HepG2 (cell line): ENCODE results near the gene MMP24OS. TPM values are rescaled to one million over a fixed set of nuclear protein-coding genes. Genes with fewer than 3 reads are reported as not detected.

Experiments used
- ATF4 ChIP-seq, 2 experiments: fragments of 450-650 bp in 1 of 2; sonication (generic) in 1 of 2; formaldehyde crosslinking; IDR thresholded peaks; 2 replicates each; pipeline versions ENCODE4 v1.5.0 to v1.8.0; 2020 to 2022; ENCODE audit warnings: mild to moderate bottlenecking in 1 of 2, missing genetic modification reagents in 1 of 2
- BCL6 ChIP-seq: IDR thresholded peaks from 2 replicates; pipeline ENCODE4 v1.6.1; 2016; ENCODE audit warnings: missing genetic modification reagents, missing compliant biosample characterization
- CAMTA2 ChIP-seq: sonication (generic); formaldehyde crosslinking; IDR thresholded peaks from 2 replicates; pipeline ENCODE4 v1.4.0; 2020; ENCODE audit warnings: mild to moderate bottlenecking, missing genetic modification reagents, borderline replicate concordance
- ELF4 ChIP-seq: sonication (generic); formaldehyde crosslinking; IDR thresholded peaks from 2 replicates; pipeline ENCODE4 v1.5.0; 2020; ENCODE audit warnings: missing genetic modification reagents, mild to moderate bottlenecking, moderate library complexity, borderline replicate concordance
- GRHL1 ChIP-seq: sonication (generic); formaldehyde crosslinking; conservative IDR thresholded peaks from 2 replicates; pipeline ENCODE4 v1.8.0; 2022; ENCODE audit warnings: missing genetic modification reagents
- IRX3 ChIP-seq: sonication (generic); formaldehyde crosslinking; IDR thresholded peaks from 2 replicates; pipeline ENCODE4 v1.8.1; 2023; ENCODE audit warnings: mild to moderate bottlenecking, low read depth, missing genetic modification reagents, borderline replicate concordance
- KLF11 ChIP-seq: IDR thresholded peaks from 2 replicates; pipeline ENCODE4 v1.6.1; 2016; ENCODE audit warnings: missing compliant biosample characterization
- MED8 ChIP-seq: sonication (generic); formaldehyde crosslinking; IDR thresholded peaks from 2 replicates; pipeline ENCODE4 v1.8.1; 2023; ENCODE audit warnings: mild to moderate bottlenecking, missing genetic modification reagents; ENCODE audit not compliant: insufficient replicate concordance
- NFYC ChIP-seq: IDR thresholded peaks from 2 replicates; pipeline ENCODE4 v1.6.1; 2016; ENCODE audit warnings: missing genetic modification reagents, missing compliant biosample characterization
- NR3C1 ChIP-seq: sonication (generic); formaldehyde crosslinking; IDR thresholded peaks from 2 replicates; pipeline ENCODE4 v1.4.0; 2020; ENCODE audit warnings: missing genetic modification reagents
- PCBP2 ChIP-seq: fragments of 200-400 bp; formaldehyde crosslinking; optimal IDR thresholded peaks from 2 replicates; pipeline ENCODE3; 2018; ENCODE audit warnings: low read length, low read depth; ENCODE audit not compliant: poor library complexity, severe bottlenecking
- PHF8 ChIP-seq: sonication (generic); formaldehyde crosslinking; IDR thresholded peaks from 2 replicates; pipeline ENCODE4 v1.5.0; 2020; ENCODE audit warnings: missing genetic modification reagents
- RORA ChIP-seq: sonication (generic); formaldehyde crosslinking; IDR thresholded peaks from 2 replicates; pipeline ENCODE4 v1.5.0; 2020; ENCODE audit warnings: mild to moderate bottlenecking, missing genetic modification reagents, moderate library complexity
- SRY ChIP-seq: sonication (generic); formaldehyde crosslinking; IDR thresholded peaks from 2 replicates; pipeline ENCODE4 v1.8.0; 2022; ENCODE audit warnings: mild to moderate bottlenecking, missing genetic modification reagents
- TMF1 ChIP-seq: sonication (generic); formaldehyde crosslinking; IDR thresholded peaks from 2 replicates; pipeline ENCODE4 v1.8.1; 2022; ENCODE audit warnings: low read depth, missing genetic modification reagents
- ZBTB14 ChIP-seq: sonication (generic); formaldehyde crosslinking; IDR thresholded peaks from 2 replicates; pipeline ENCODE4 v1.4.0; 2020; ENCODE audit warnings: missing genetic modification reagents
- ZBTB34 ChIP-seq: sonication (generic); formaldehyde crosslinking; IDR thresholded peaks from 2 replicates; pipeline ENCODE4 v1.8.0; 2022; ENCODE audit warnings: mild to moderate bottlenecking, missing genetic modification reagents
- ZEB1 ChIP-seq: IDR thresholded peaks from 2 replicates; pipeline ENCODE4 v1.6.1; 2012; ENCODE audit warnings: mild to moderate bottlenecking, low read depth, inconsistent platforms; ENCODE audit not compliant: insufficient replicate concordance
- ZFP36 ChIP-seq: fragments of 150-350 bp; IDR thresholded peaks from 2 replicates; pipeline ENCODE4 v1.6.1; 2018; ENCODE audit warnings: borderline replicate concordance, low read length, low read depth; ENCODE audit not compliant: partially characterized antibody
- ZNF205 ChIP-seq: IDR thresholded peaks from 2 replicates; pipeline ENCODE4 v1.6.1; 2018; ENCODE audit warnings: missing biosample characterization, missing genetic modification reagents
- ZNF317 ChIP-seq: sonication (generic); formaldehyde crosslinking; IDR thresholded peaks from 2 replicates; pipeline ENCODE4 v1.5.0; 2020; ENCODE audit warnings: mild to moderate bottlenecking, missing genetic modification reagents
- ZNF451 ChIP-seq: sonication (generic); formaldehyde crosslinking; IDR thresholded peaks from 2 replicates; pipeline ENCODE4 v1.5.0; 2020; ENCODE audit warnings: mild to moderate bottlenecking, missing genetic modification reagents
- ZNF550 ChIP-seq: sonication (generic); formaldehyde crosslinking; IDR thresholded peaks from 2 replicates; pipeline ENCODE4 v1.4.0; 2020; ENCODE audit warnings: mild to moderate bottlenecking, missing genetic modification reagents, borderline replicate concordance
- ZNF768 ChIP-seq: sonication (generic); formaldehyde crosslinking; IDR thresholded peaks from 2 replicates; pipeline ENCODE4 v1.4.0; 2020; ENCODE audit warnings: missing genetic modification reagents
- ZNF777 ChIP-seq: sonication (generic); formaldehyde crosslinking; IDR thresholded peaks from 2 replicates; pipeline ENCODE4 v1.4.0; 2020; ENCODE audit warnings: missing genetic modification reagents
- ZNF850 ChIP-seq: sonication (generic); formaldehyde crosslinking; conservative IDR thresholded peaks from 2 replicates; pipeline ENCODE4 v1.9.0; 2021; ENCODE audit warnings: mild to moderate bottlenecking, missing genetic modification reagents
- polyA plus RNA-seq, 8 experiments: library from polyadenylated mRNA; depleted of rRNA in 3 of 8; stranded (reverse) in 7 of 8; unstranded in 1 of 8; fragments of >200 nt; fragmentation: Illumina TruSeq in 4 of 8; extraction: Trizol in 4 of 8; gene quantifications; 2 replicates each; pipeline versions ENCODE4 v1.2.1 to v1.2.3, GENCODE V29; 2011 to 2016; ENCODE audit warnings: low read depth in 4 of 8, missing spikeins in 1 of 8, mixed read lengths in 1 of 8; ENCODE audit not compliant: insufficient read depth in 1 of 8
- total RNA-seq, 5 experiments: library from RNA; depleted of rRNA; stranded (reverse); fragments of >200 nt; fragmentation: Illumina TruSeq; extraction: Trizol; gene quantifications; 2 replicates each; pipeline ENCODE4 v1.2.3, GENCODE V29; 2016; ENCODE audit warnings: low read depth in 1 of 5

The MMP24OS gene
- total and polyA plus RNA-seq, 2 of the 13 experiments (the other 11 are each of a cell fraction or from before 2014, with no cell fraction given) = 6.0 to 8.5 TPM

GRCh38 chr20:35305682-35306556 is 28.0 kb upstream of the MMP24OS start (continued):
- peak in 1 of 2 experiments; percentile 63; a peak in 2 of 4 replicates for TF ChIP-seq ATF4 (CRISPR knock-in tag; IDR thresholded peaks at IDR 0.05)
- no peak for TF ChIP-seq MED8 (CRISPR knock-in tag)
- TF ChIP-seq ZNF550 (CRISPR knock-in tag) = no peak
- no peak for TF ChIP-seq ZNF205
- no peak for TF ChIP-seq ZFP36
- no peak for TF ChIP-seq ELF4 (CRISPR knock-in tag)
- TF ChIP-seq NFYC (CRISPR knock-in tag) = no peak; the same call in 1 of the 2 replicates
- TF ChIP-seq IRX3 (CRISPR knock-in tag) = no peak
- peak; percentile 85; the same call in 1 of the 2 replicates for TF ChIP-seq KLF11 (CRISPR knock-in tag)
- TF ChIP-seq BCL6 (CRISPR knock-in tag) = no peak
- 0 out of 2 replicates have a peak, but pooled peaks have one; percentile 19 for TF ChIP-seq SRY (CRISPR knock-in tag)
- no peak for TF ChIP-seq ZBTB34 (CRISPR knock-in tag)
- TF ChIP-seq ZBTB14 (CRISPR knock-in tag) = no peak
- TF ChIP-seq ZNF317 (CRISPR knock-in tag) = no peak
- no peak for TF ChIP-seq TMF1 (CRISPR knock-in tag)
- no peak for TF ChIP-seq ZNF768 (CRISPR knock-in tag)
- 0 out of 2 replicates have a peak, but pooled peaks have one; percentile 21 for TF ChIP-seq PHF8 (CRISPR knock-in tag)
- no peak for TF ChIP-seq CAMTA2 (CRISPR knock-in tag)
- TF ChIP-seq PCBP2 = no peak
- TF ChIP-seq ZNF451 (CRISPR knock-in tag) = no peak
- TF ChIP-seq NR3C1 (CRISPR knock-in tag) = no peak
- TF ChIP-seq ZNF850 (CRISPR knock-in tag) = no peak
- TF ChIP-seq ZEB1 = no peak
- TF ChIP-seq RORA (CRISPR knock-in tag) = no peak
- no peak for TF ChIP-seq ZNF777 (CRISPR knock-in tag)
- no peak for TF ChIP-seq GRHL1 (CRISPR knock-in tag)
